RWPE1 (cell line): Measurements from ENCODE around the gene PTPRF.
A peak's percentile ranks its signal among the peaks of the same experiment; 100 is the strongest.
"Not testable (repeated sequence)": the region's sequence is repeated elsewhere in the genome, so short reads cannot be mapped to it uniquely, and the experiment has no call there.

Experiments used
- CTCF ChIA-PET: fragments of 350-600 bp; sonication (Branson Sonifier 250); formaldehyde crosslinking; extraction: SDS; loops from one replicate; lab custom pipeline; 2021; lab: Yijun Ruan, JAX
- POLR2A ChIA-PET: fragments of 400-600 bp; formaldehyde crosslinking; extraction: SDS; loops from one replicate; lab custom pipeline; 2020; ENCODE audit warnings: antibody characterized with exemption; ENCODE audit not compliant: low non-redundant PET; lab: Yijun Ruan, JAX
- DNase-seq: peaks from one replicate; pipeline ENCODE4 v3.0.0; 2012; ENCODE audit warnings: low spot score
- H3K27ac ChIP-seq: fragments of 450-650 bp; 2 replicates; pipeline ENCODE4 v1.5.1; 2017
- CTCF ChIP-seq: fragments of 450-650 bp; conservative IDR thresholded peaks from 2 replicates; pipeline ENCODE4 v1.5.1; 2017; ENCODE audit warnings: low read depth, mild to moderate bottlenecking

Gene PTPRF

GRCh38 chr1:43639976-43640794, 109.5 kb downstream of the PTPRF start:
- no peak overlapping the region for H3K27ac ChIP-seq
- TF ChIP-seq CTCF, result no peak
- CTCF ChIA-PET, result interaction anchor here (0.6 to 0.7 kb wide), 3 partner anchors 10 to 297 kb away, joined by 3 to 6 read pairs (median 3); no protein-coding TSS in a partner anchor
- POLR2A ChIA-PET, result interaction anchor here (0.9 kb wide), 1 partner anchor 10 kb away, joined by 4 read pairs; the partner anchor contains the start of gene KDM4A
- DNase-seq, result no peak

GRCh38 chr1:43644558-43644957, 113.9 kb downstream of the PTPRF start:
- H3K27ac ChIP-seq, result no peak overlapping the region; the same call in 1 of the 2 replicates
- POLR2A ChIA-PET, result no interaction called here
- no peak for DNase-seq
- CTCF ChIA-PET, result interaction anchor here (0.8 kb wide), 1 partner anchor 115 kb away, joined by 4 read pairs; no protein-coding TSS in a partner anchor
- TF ChIP-seq CTCF, result no peak

- ChIA-PET POLR2A (no interaction called here), CTCF (interaction anchor here (0.8 kb wide), 1 partner anchor 116 kb away, joined by 4 read pairs; no protein-coding TSS in a partner anchor)
- no peak overlapping the region for H3K27ac ChIP-seq
- no peak for TF ChIP-seq CTCF
- DNase-seq, result no peak
Observed at GRCh38 chr1:43645461-43645860, 114.8 kb downstream of the PTPRF start.

GRCh38 chr1:43647331-43647730, 116.6 kb downstream of the PTPRF start:
- POLR2A ChIA-PET, CTCF ChIA-PET, H3K27ac ChIP-seq, DNase-seq: not testable (repeated sequence)

GRCh38 chr1:43648221-43648847, 117.7 kb downstream of the PTPRF start:
- DNase-seq, result no peak
- ChIA-PET POLR2A (no interaction called here), CTCF (interaction anchor here (0.7 kb wide), 1 partner anchor 373 kb away, joined by 3 read pairs; no protein-coding TSS in a partner anchor)
- H3K27ac ChIP-seq, result peak overlapping the region; percentile 29; the same call in 1 of the 2 replicates
- no peak for TF ChIP-seq CTCF

GRCh38 chr1:43648876-43649477, 118.3 kb downstream of the PTPRF start:
- H3K27ac ChIP-seq, result peak overlapping the region; percentile 97
- CTCF ChIA-PET, result interaction anchor here (0.7 kb wide), 1 partner anchor 373 kb away, joined by 3 read pairs; no protein-coding TSS in a partner anchor
- TF ChIP-seq CTCF, result no peak
- POLR2A ChIA-PET, result interaction anchor here (0.5 to 2.9 kb wide), 5 partner anchors 13 to 117 kb away, joined by 3 to 15 read pairs (median 4); no protein-coding TSS in a partner anchor
- DNase-seq, result no peak
